ENCODE results near the gene LGI1. TPM values are rescaled to one million over a fixed set of nuclear protein-coding genes. Genes with fewer than 3 reads are reported as not detected.

LGI1 gene
- total and polyA plus RNA-seq, 9 of the 15 experiments (the other 6 are each of a cell fraction or from before 2014, with no cell fraction given) = not detected

- TF ChIP-seq MGA (IDR thresholded peaks at IDR 0.05) = no peak
- TF ChIP-seq U2AF2 (optimal IDR thresholded peaks at IDR 0.05; ENCODE audit: low read depth, low read length) = no peak
- no peak for TF ChIP-seq HSF4 (CRISPR knock-in tag; IDR thresholded peaks at IDR 0.05; ENCODE audit: borderline replicate concordance)
Measured at GRCh38 chr10:93807371-93807770, 49.6 kb downstream of the LGI1 start (continued).

Measured in K562 (cell line).